Sigmoid colon (tissue), 4 donors: ENCODE results near the gene CEACAM1.
"Not testable (repeated sequence)": the region's sequence is repeated elsewhere in the genome, so short reads cannot be mapped to it uniquely, and the experiment has no call there.

ENCODE experiments used
- CTCF ChIP-seq, 4 experiments: fragments of 450-650 bp in 3 of 4; fragments of 200-600 bp in 1 of 4; IDR thresholded peaks; one replicate each; pipeline ENCODE4 v1.5.1; 2016 to 2019; ENCODE audit warnings: antibody characterized with exemption in 4 of 4, mild to moderate bottlenecking in 3 of 4, moderate library complexity in 2 of 4
- POLR2A ChIP-seq, 2 donors: fragments of 450-650 bp; IDR thresholded peaks; one replicate each; pipeline ENCODE4 v1.6.1; 2016; ENCODE audit warnings: antibody characterized with exemption in 2 of 2, mild to moderate bottlenecking in 2 of 2, moderate library complexity in 2 of 2
- POLR2AphosphoS5 ChIP-seq, 4 donors: sonication (generic); formaldehyde crosslinking; IDR thresholded peaks; one replicate each; pipeline ENCODE4 v1.6.1; 2017; ENCODE audit warnings: antibody characterized with exemption in 4 of 4

GRCh38 chr19:42461231-42461630 lies 67.0 kb downstream of the CEACAM1 start:
- TF ChIP-seq CTCF, POLR2A, POLR2AphosphoS5 (IDR thresholded peaks at IDR 0.05): not testable (repeated sequence)
